ENCODE data around the gene OPCML. TPM values are rescaled to one million over a fixed set of nuclear protein-coding genes. Genes with fewer than 3 reads are reported as not detected.

Gene OPCML
- total and polyA plus RNA-seq, 2 donors (not counting 1 experiment from before 2014, with no cell fraction given): not detected

DNA sequence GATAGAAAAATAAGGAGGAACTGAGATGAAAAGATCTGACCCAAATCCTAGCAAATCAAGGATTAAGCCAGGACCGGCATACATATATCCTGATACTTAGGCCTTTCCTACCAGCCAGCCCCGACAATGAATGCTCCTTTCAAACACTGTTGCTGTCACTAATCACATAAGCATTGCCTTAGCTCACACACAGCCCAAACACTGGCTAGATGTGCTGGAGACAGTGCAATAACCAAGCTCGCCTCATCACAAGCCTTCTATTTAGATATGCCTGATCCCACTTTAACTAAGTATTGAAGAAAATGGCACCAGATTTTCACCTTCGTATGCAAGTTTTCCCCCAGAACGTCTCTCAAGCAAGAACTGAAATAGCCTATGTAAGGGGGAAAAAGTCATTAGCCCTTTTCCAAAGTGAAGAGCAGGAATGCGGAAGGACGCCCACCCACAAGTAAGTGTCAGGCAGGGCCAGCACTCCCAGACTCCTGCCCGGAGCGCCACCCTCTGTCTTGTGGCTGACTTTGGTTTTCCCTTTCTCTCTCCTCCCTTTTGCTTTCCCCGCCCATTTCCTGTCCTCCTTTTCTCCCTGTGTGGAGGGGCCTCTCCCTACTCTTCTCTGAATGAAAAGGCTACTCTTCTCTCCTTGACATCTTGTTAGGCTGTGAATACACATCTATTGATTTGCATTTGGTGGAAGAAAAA, 8.9 kb upstream of the OPCML start:
- Histone ChIP-seq H3K27me3 (replicated peaks in 1 of 4; ENCODE audit: control extremely low read depth in 1 of 4, control insufficient read depth in 3 of 4, insufficient read depth in 4 of 4, low read length in 3 of 4) (no peaks in the 10 kb centered on the region), H4K20me1 (ENCODE audit: control insufficient read depth, insufficient read depth, low read length, poor library complexity, severe bottlenecking) (no peaks in the 10 kb centered on the region), H3K9ac (ENCODE audit: low read length) (no peak overlapping the region), H3K9me3 (ENCODE audit: control extremely low read depth in 1 of 3, control insufficient read depth in 2 of 3, insufficient read depth in 1 of 3, low read length in 2 of 3) (peaks cover 0 to 8% (median 0%) of the 10 kb centered on the region in 3 donors), H3K4me2 (replicated peaks; ENCODE audit: low read depth, low read length, poor library complexity, severe bottlenecking) (no peak overlapping the region), H2AFZ (ENCODE audit: insufficient read depth, low read depth, low read length, poor library complexity, severe bottlenecking) (no peak overlapping the region), H3K4me3 (ENCODE audit: control extremely low read depth in 1 of 5, extremely low read depth in 1 of 5, insufficient read depth in 1 of 5, low read depth in 2 of 5, low read length in 4 of 5) (no peak overlapping the region), H3K4me1 (ENCODE audit: control insufficient read depth in 2 of 2, insufficient read depth in 2 of 2, low read length in 2 of 2) (no peaks in the 10 kb centered on the region), H3K27ac (ENCODE audit: low read length in 2 of 2) (no peak overlapping the region), H3K36me3 (replicated peaks in 1 of 2; ENCODE audit: control extremely low read depth in 1 of 2, control insufficient read depth in 1 of 2, extremely low read depth in 1 of 2, insufficient read depth in 2 of 2, low read length in 1 of 2) (no peaks in the 10 kb centered on the region), H3K79me2 (ENCODE audit: control insufficient read depth, insufficient read depth, low read length) (no peaks in the 10 kb centered on the region)
- H3K4me1 Mint-ChIP-seq: no peaks in the 10 kb centered on the region
- WGBS (ENCODE audit: insufficient coverage): 75% methylated on average over 5 of the region's 10 CpGs
- H3K27me3 Mint-ChIP-seq: no peaks in the 10 kb centered on the region
- H3K9me3 Mint-ChIP-seq (ENCODE audit: insufficient read depth): no peaks in the 10 kb centered on the region
- no peak overlapping the region for H3K4me3 Mint-ChIP-seq
- ChIA-PET CTCF (no interaction called here), POLR2A (no interaction called here)
- TF ChIP-seq EZH2 (IDR thresholded peaks at IDR 0.05; ENCODE audit: borderline replicate concordance, insufficient read depth, low read depth, low read length, poor library complexity, severe bottlenecking): no peak
- TF ChIP-seq, protein P1, sequence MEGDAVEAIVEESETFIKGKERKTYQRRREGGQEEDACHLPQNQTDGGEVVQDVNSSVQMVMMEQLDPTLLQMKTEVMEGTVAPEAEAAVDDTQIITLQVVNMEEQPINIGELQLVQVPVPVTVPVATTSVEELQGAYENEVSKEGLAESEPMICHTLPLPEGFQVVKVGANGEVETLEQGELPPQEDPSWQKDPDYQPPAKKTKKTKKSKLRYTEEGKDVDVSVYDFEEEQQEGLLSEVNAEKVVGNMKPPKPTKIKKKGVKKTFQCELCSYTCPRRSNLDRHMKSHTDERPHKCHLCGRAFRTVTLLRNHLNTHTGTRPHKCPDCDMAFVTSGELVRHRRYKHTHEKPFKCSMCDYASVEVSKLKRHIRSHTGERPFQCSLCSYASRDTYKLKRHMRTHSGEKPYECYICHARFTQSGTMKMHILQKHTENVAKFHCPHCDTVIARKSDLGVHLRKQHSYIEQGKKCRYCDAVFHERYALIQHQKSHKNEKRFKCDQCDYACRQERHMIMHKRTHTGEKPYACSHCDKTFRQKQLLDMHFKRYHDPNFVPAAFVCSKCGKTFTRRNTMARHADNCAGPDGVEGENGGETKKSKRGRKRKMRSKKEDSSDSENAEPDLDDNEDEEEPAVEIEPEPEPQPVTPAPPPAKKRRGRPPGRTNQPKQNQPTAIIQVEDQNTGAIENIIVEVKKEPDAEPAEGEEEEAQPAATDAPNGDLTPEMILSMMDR (IDR thresholded peaks at IDR 0.05): no peak
- no peak for ATAC-seq (ENCODE audit: low read depth)
- DNase-seq: no peak
- no peak overlapping the region for H3K27ac Mint-ChIP-seq
- intact Hi-C loops (cut with micrococcal nuclease): no loop called here

DNA sequence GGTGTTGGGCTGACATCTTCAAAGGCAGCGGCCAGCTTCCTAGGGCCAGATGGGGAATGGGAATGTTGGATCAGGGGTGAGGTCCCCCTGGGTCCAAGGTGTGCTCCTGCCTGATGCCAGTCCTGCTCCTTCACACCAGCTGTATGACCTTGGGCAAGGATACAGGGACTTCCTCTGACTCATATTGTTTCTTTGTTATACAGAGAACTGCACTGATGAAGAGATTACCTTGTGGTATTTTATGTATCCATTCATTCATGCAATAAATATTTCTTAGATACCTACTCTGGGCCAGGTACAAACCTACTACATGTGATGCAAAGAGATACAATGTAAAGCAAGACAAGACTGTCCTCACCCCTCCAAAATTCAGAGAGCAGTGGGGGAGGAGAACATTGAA, 3.9 kb upstream of the OPCML start:
- POLR2A ChIA-PET: no interaction called here
- no peak overlapping the region for H3K9ac ChIP-seq (ENCODE audit: low read length)
- intact Hi-C loops (cut with micrococcal nuclease): no loop called here
- H3K27me3 ChIP-seq (replicated peaks in 1 of 4; ENCODE audit: control extremely low read depth in 1 of 4, control insufficient read depth in 3 of 4, insufficient read depth in 4 of 4, low read length in 3 of 4): peaks cover 0 to 11% (median 0%) of the 10 kb centered on the region in 4 experiments
- peaks cover 0 to 3% (median 0%) of the 10 kb centered on the region in 3 donors for H3K9me3 ChIP-seq (ENCODE audit: control extremely low read depth in 1 of 3, control insufficient read depth in 2 of 3, insufficient read depth in 1 of 3, low read length in 2 of 3)
- DNase-seq: no peak
- H3K4me1 ChIP-seq (ENCODE audit: control insufficient read depth in 2 of 2, insufficient read depth in 2 of 2, low read length in 2 of 2): no peaks in the 10 kb centered on the region
- H3K4me1 Mint-ChIP-seq: no peaks in the 10 kb centered on the region
- H3K79me2 ChIP-seq (ENCODE audit: control insufficient read depth, insufficient read depth, low read length): no peaks in the 10 kb centered on the region
- no peak overlapping the region for H3K4me3 ChIP-seq (ENCODE audit: control extremely low read depth in 1 of 5, extremely low read depth in 1 of 5, insufficient read depth in 1 of 5, low read depth in 2 of 5, low read length in 4 of 5)
- WGBS (ENCODE audit: insufficient coverage): no CpG with 5 or more reads among the region's 1 CpG
- H3K27ac Mint-ChIP-seq: no peak overlapping the region
- H3K27me3 Mint-ChIP-seq: peaks cover 19% of the 10 kb centered on the region
- ATAC-seq (ENCODE audit: low read depth): no peak
- no peaks in the 10 kb centered on the region for H3K9me3 Mint-ChIP-seq (ENCODE audit: insufficient read depth)
- H4K20me1 ChIP-seq (ENCODE audit: control insufficient read depth, insufficient read depth, low read length, poor library complexity, severe bottlenecking): no peaks in the 10 kb centered on the region
- no peak overlapping the region for H3K4me2 ChIP-seq (replicated peaks; ENCODE audit: low read depth, low read length, poor library complexity, severe bottlenecking)
- CTCF ChIA-PET: no interaction called here
- TF ChIP-seq, protein P1 (IDR thresholded peaks at IDR 0.05): no peak
- TF ChIP-seq EZH2 (IDR thresholded peaks at IDR 0.05; ENCODE audit: borderline replicate concordance, insufficient read depth, low read depth, low read length, poor library complexity, severe bottlenecking): no peak
- H3K36me3 ChIP-seq (replicated peaks in 1 of 2; ENCODE audit: control extremely low read depth in 1 of 2, control insufficient read depth in 1 of 2, extremely low read depth in 1 of 2, insufficient read depth in 2 of 2, low read length in 1 of 2): no peaks in the 10 kb centered on the region
- no peak overlapping the region for H3K27ac ChIP-seq (ENCODE audit: low read length in 2 of 2)
- no peak overlapping the region for H2AFZ ChIP-seq (ENCODE audit: insufficient read depth, low read depth, low read length, poor library complexity, severe bottlenecking)
- no peak overlapping the region for H3K4me3 Mint-ChIP-seq
